Upper lobe of right lung (tissue), 1 donor: ENCODE measurements around the gene AHNAK. TPM values are rescaled to one million over a fixed set of nuclear protein-coding genes. Genes with fewer than 3 reads are reported as not detected.

ENCODE experiments used
- ATAC-seq: fragments of 200-7000 bp; cut with Tn5 transposase; one replicate; pipeline ENCODE4 v1.9.1; 2020; ENCODE audit warnings: mild to moderate bottlenecking, moderate library complexity
- DNase-seq: peaks from one replicate; pipeline ENCODE4 v3.0.0-alpha.2; 2020
- H3K27ac ChIP-seq: fragments of 200-600 bp; one replicate; pipeline ENCODE4 v1.8.0; 2022
- H3K27me3 ChIP-seq: fragments of 200-600 bp; one replicate; pipeline ENCODE4 v1.8.0; 2022; ENCODE audit warnings: mild to moderate bottlenecking
- H3K36me3 ChIP-seq: fragments of 200-600 bp; one replicate; pipeline ENCODE4 v1.8.0; 2022
- H3K4me1 ChIP-seq: fragments of 200-600 bp; one replicate; pipeline ENCODE4 v1.8.0; 2022
- H3K4me3 ChIP-seq: fragments of 200-600 bp; one replicate; pipeline ENCODE4 v1.8.0; 2022; ENCODE audit warnings: mild to moderate bottlenecking
- H3K9me3 ChIP-seq: fragments of 200-600 bp; one replicate; pipeline ENCODE4 v1.8.0; 2022
- CTCF ChIP-seq: fragments of 200-600 bp; IDR thresholded peaks from one replicate; pipeline ENCODE4 v1.8.0; 2022; ENCODE audit warnings: antibody characterized with exemption
- intact Hi-C: fragments of 100-400 bp; cut with DNase I; formaldehyde crosslinking; loops from one replicate; pipeline ENCODE4 v1.11.0; 2022
- total RNA-seq: library from RNA; stranded (reverse); fragmentation: NEBNext Ultra II Directional; extraction: Animal tissue kit (Norgen Biotek cat#: 25700); gene quantifications from one replicate; pipeline ENCODE4 v1.2.1, GENCODE V29; 2021
- donor health status: DM: no; HTN: yes; CAD: no; lungs with severe emphysema.

Gene AHNAK
- total RNA-seq, 1 donor from 2014 or later: 819 TPM

DNA sequence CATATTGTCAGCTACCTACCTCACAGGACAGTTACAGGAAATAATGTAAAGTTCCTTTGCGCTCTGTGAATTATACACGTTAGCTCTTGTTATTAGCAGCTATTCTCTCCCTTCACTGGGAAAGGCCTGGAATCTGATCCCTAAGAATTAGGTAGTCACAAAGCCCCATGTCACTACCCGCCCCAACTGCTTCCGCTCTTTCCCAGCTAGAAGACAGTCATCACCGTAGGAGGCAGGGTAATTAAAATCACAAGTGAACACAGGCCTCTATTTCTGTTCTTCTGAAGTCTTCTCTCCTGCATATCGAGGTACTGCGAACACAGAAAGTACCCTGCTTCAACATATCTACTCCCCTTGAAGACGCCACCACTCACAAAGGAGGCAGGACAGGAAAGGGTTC, 12.6 kb upstream of the AHNAK start:
- Histone ChIP-seq H3K36me3 (peaks cover 54% of the 10 kb centered on the region), H3K4me1 (peaks cover 62% of the 10 kb centered on the region), H3K4me3 (no peak overlapping the region), H3K9me3 (no peaks in the 10 kb centered on the region), H3K27ac (peak overlapping the region; percentile 36), H3K27me3 (no peaks in the 10 kb centered on the region)
- ATAC-seq: no peak
- TF ChIP-seq CTCF: no peak
- intact Hi-C loops: no loop called here
- DNase-seq: no peak

- Histone ChIP-seq H3K27ac (peak overlapping the region; percentile 17), H3K4me1 (peaks cover 67% of the 10 kb centered on the region), H3K36me3 (peaks cover 49% of the 10 kb centered on the region), H3K4me3 (no peak overlapping the region), H3K27me3 (no peaks in the 10 kb centered on the region), H3K9me3 (no peaks in the 10 kb centered on the region)
- no peak for ATAC-seq
- TF ChIP-seq CTCF: no peak
- intact Hi-C loops: no loop called here
- DNase-seq: no peak
Observed at GRCh38 chr11:62558669-62559068, 12.1 kb upstream of the AHNAK start.

- peak overlapping the region; percentile 98 for H3K27ac ChIP-seq
- no peak for TF ChIP-seq CTCF
- ATAC-seq (no peak), DNase-seq (no peak)
- peaks cover 84% of the 10 kb centered on the region for H3K4me1 ChIP-seq
- H3K27me3 ChIP-seq: no peaks in the 10 kb centered on the region
- H3K36me3 ChIP-seq: peaks cover 32% of the 10 kb centered on the region
- H3K9me3 ChIP-seq: no peaks in the 10 kb centered on the region
- H3K4me3 ChIP-seq: peak overlapping the region; percentile 15
- intact Hi-C loops: no loop called here
Observed at GRCh38 chr11:62556875-62557631, 10.4 kb upstream of the AHNAK start.

GRCh38 chr11:62556108-62556874, 9.7 kb upstream of the AHNAK start:
- no peaks in the 10 kb centered on the region for H3K27me3 ChIP-seq
- peak overlapping the region; percentile 98 for H3K27ac ChIP-seq
- H3K9me3 ChIP-seq: no peaks in the 10 kb centered on the region
- ATAC-seq: peak; percentile 73
- peak overlapping the region; percentile 15 for H3K4me3 ChIP-seq
- peaks cover 91% of the 10 kb centered on the region for H3K4me1 ChIP-seq
- TF ChIP-seq CTCF: no peak
- peak; percentile 93 for DNase-seq
- peaks cover 26% of the 10 kb centered on the region for H3K36me3 ChIP-seq
- intact Hi-C loops: no loop called here

DNA sequence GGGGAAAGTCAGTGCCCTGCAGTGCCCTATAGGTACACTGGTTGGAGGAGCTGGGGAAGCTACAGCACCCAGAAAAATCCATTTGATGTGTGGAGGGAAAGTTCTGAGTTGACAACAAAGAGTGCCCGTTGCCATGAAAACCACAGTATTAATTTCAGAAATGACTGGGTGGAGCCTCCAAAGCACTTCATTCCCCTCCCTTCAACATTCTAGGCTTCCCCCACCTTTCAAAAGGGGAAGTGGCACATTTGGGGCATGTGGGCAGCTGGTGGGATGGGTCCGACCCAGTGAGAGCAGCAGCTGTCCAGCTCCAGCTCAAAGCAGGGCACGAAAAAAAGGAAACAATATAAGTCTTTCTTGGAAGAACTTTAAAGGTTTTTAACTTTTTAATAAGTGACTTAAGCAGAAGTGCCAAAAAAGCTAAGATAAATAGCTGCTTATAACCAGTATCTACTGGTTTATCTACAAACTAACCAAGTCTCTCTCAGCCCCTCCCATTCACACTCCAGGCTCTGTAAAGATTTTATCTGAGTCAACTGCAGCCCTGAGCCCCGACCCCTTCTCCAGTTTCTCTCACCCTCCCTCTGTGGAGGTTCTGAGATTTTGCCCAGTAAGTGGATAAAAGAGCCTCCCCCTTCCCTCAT, 9.0 kb upstream of the AHNAK start:
- no peak for DNase-seq
- Histone ChIP-seq H3K27ac (peak overlapping the region; percentile 98), H3K27me3 (no peaks in the 10 kb centered on the region), H3K4me1 (peaks cover 90% of the 10 kb centered on the region), H3K36me3 (peaks cover 22% of the 10 kb centered on the region), H3K9me3 (no peaks in the 10 kb centered on the region), H3K4me3 (peak overlapping the region; percentile 15)
- intact Hi-C loops: no loop called here
- ATAC-seq: peak; percentile 37
- no peak for TF ChIP-seq CTCF
